Stimulated activated CD8-positive, alpha-beta memory T cell treated with anti-CD3 and anti-CD28 coated beads, Interleukin-7, amount 100 ng/mL, for 4 hours (primary cell): ENCODE results near the gene OR11H1.
"Not testable (repeated sequence)": the region's sequence is repeated elsewhere in the genome, so short reads cannot be mapped to it uniquely, and the experiment has no call there.

ENCODE experiments used
- DNase-seq, 2 donors: peaks; one replicate each; pipeline ENCODE4 v3.0.0-alpha.2; 2020; ENCODE audit warnings: low read depth in 2 of 2

Gene OR11H1

GRCh38 chr22:15527892-15528291 lies at the start of gene OR11H1:
TSS of gene OR11H1 (plus strand) at chr22:15528192. CDS start at chr22:15528192, 0 bp downstream.
- DNase-seq: not testable (repeated sequence)

DNA sequence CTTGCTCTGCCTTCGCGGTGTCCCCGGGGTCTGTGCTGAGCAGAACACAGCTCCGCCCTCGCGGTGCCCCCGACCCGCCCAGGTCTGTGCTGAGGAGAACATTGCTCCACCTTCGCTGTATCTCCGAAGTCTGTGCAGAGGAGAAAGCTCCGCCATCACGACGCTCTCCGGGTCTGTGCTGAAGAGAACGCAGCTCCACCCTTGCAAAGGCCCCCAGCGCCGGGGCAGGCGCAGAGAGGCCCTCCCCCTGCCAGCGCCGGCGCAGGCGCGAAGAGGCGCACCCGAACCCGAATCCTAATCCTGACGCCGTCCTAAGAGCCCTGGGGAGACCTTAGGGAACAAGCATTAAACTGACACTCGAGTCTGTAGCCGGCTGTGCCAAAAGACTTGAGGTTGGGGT lies 18.0 kb upstream of the OR11H1 start:
- not testable (repeated sequence) for DNase-seq

DNA sequence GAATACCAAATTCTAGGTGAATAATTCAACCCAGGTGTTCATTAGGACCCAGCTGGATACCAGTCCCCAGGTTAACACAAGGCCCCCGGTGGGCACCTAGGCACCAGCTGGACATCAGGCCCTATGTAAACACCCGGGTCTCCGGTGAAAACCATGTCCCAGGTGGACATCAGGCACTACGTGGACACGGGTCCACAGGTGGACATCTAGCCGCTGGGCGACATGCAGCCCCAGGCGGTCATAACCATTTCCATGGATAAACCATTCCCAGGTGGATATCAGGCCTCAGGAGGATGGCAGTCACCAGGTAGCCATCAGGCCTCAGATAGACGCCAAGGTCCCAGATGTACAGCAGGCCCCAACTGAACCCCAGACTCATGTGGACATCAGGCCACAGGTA lies 12.1 kb upstream of the OR11H1 start:
- DNase-seq: not testable (repeated sequence)

DNA sequence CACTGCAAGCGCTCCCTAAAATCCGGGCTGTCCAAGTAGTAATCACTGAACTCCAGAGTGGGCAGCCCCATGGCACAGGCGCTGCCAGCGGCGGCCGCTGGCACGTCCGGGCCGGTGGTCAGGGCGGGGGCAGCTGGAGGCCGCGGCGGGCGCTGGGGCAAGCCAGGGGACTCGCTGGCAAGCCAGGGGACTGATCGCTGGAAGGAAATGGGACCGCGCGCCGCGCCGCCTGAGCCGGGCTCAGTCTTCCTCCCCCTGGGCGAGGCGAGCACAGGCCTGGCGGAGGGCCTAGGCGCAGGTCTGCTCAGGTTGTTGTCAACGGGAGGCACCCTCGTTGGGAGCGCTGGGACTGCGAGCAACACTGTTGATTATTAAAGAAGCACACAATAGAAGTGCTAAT lies 25.8 kb downstream of the OR11H1 start:
- DNase-seq: not testable (repeated sequence)

DNA sequence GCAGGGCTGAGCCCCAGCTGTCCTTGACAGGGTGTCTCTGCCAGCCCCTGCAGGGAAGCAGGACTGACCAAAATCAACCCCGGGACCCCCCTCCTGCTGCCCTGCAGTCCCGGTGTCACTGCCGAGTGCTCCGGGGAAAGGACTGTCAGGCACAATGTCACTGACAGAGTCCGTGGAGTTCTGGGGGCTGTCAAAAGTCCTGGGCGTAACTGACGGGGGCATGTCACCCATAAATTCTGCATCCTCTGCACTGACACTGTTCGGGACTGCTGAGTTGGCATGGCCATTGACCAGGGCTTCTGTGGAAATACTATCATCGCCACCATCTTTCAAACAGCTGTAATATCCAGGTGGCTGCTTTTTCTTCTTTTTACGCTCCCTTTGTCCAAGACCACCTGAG lies 35.5 kb downstream of the OR11H1 start:
- DNase-seq: not testable (repeated sequence)

GRCh38 chr22:15565063-15565462 lies 37.1 kb downstream of the OR11H1 start:
- DNase-seq: not testable (repeated sequence)
